Right lobe of liver (tissue), 6 donors: ENCODE measurements around the gene ALDH5A1. TPM values are rescaled to one million over a fixed set of nuclear protein-coding genes. Genes with fewer than 3 reads are reported as not detected.

Experiments
- ATAC-seq, 4 donors: fragments of 200-7000 bp; cut with Tn5 transposase; one replicate each; pipeline ENCODE4 v1.9.1; 2020; ENCODE audit warnings: mild to moderate bottlenecking in 4 of 4, moderate library complexity in 4 of 4
- DNase-seq, 3 donors: peaks; one replicate each; pipeline ENCODE4 v3.0.0-alpha.2; 2020
- H3K27ac ChIP-seq, 3 donors: fragments of 200-600 bp; one replicate each; pipeline ENCODE4 v1.8.0; 2022
- H3K27me3 ChIP-seq, 2 donors: fragments of 200-600 bp; one replicate each; pipeline ENCODE4 v1.8.0; 2022
- H3K36me3 ChIP-seq, 4 donors: fragments of 200-600 bp; sonication (generic) in 1 of 4; one replicate each; pipeline versions ENCODE4 v1.5.1 to v1.8.0; 2017 to 2022; ENCODE audit warnings: control low read depth in 1 of 4
- H3K4me1 ChIP-seq, 4 donors: fragments of 200-600 bp; sonication (generic) in 1 of 4; one replicate each; pipeline versions ENCODE4 v1.5.1 to v1.8.0; 2017 to 2022; ENCODE audit warnings: control low read depth in 1 of 4
- H3K4me3 ChIP-seq, 3 donors: fragments of 200-600 bp; one replicate each; pipeline ENCODE4 v1.8.0; 2022
- H3K9me3 ChIP-seq, 4 donors: fragments of 200-600 bp; sonication (generic) in 1 of 4; one replicate each; pipeline versions ENCODE4 v1.5.1 to v1.8.0; 2017 to 2022; ENCODE audit warnings: control low read depth in 1 of 4
- CTCF ChIP-seq, 4 donors: fragments of 200-600 bp in 3 of 4; fragments of 450-650 bp in 1 of 4; IDR thresholded peaks; one replicate each; pipeline versions ENCODE4 v1.5.1 to v1.8.0; 2016 to 2022; ENCODE audit warnings: antibody characterized with exemption in 4 of 4, mild to moderate bottlenecking in 2 of 4
- POLR2A ChIP-seq: fragments of 450-650 bp; IDR thresholded peaks from one replicate; pipeline ENCODE4 v1.6.1; 2017; ENCODE audit warnings: antibody characterized with exemption, mild to moderate bottlenecking
- WGBS: methylation state at CpG from one replicate; pipeline ENCODE4 v1.1.6; 2018; ENCODE audit warnings: low coverage, low lambda C conversion rate; ENCODE audit not compliant: insufficient coverage; ENCODE audit errors: missing lambda C conversion rate; 5-methylcytosine and 5-hydroxymethylcytosine counted together
- intact Hi-C, 2 donors: fragments of 100-400 bp; cut with DNase I; formaldehyde crosslinking; loops; one replicate each; pipeline versions ENCODE4 v1.11.2 to v1.14.1; 2022
- total RNA-seq, 6 experiments: library from RNA; depleted of rRNA in 2 of 6; stranded (reverse); fragments of >200 nt in 2 of 6; fragmentation: NEBNext Ultra II Directional in 3 of 6; extraction: Animal tissue kit (Norgen Biotek cat#: 25700) in 3 of 6; gene quantifications; one replicate each; pipeline versions ENCODE4 v1.1.0 to v1.2.4, GENCODE V29; 2016 to 2023
- donor health status: DM: no; HTN: yes; CAD: no.
- donor health status: DM: no; HTN: no; CAD: no.
- donor health status: DM: no; HTN: no; CAD: no.
- donor health status: DM: no; HTN: yes; CAD: no.
- donor health status: DM: no; HTN: yes; CAD: no.

Gene ALDH5A1
- total RNA-seq, 6 experiments from 2014 or later, result 24.2 to 71.0 (median 47.2) TPM

DNA sequence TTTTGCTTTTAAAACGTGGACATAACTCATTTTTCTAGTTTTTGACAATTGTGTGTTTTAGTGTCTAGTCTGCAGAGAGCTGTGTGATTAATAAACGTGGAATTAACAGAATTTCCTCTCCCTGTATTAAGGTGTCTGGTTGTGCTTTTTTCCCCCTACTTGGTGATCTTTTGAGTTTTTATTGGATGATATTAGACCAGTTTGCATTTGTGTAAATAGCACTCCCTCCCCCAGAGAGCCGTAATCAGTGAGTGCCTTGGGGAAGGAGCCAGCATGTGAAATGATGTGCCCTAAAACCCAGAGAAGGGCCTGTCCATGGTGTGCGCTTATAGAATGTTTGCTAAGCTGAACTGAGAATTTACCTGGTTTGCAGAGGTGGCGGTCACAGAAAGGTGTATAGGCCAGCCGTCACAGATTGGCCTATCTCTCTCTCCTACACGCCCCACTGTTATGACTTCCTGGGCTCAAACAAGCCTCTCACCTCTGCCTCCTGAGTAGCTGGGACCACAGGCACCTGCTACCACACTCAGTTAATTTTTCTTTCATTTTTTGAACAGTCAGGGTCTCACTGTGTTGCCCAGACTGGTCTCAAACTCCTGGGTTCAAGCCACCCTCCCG lies 42.4 kb downstream of the ALDH5A1 start:
- WGBS, result 81% methylated on average over 7 of the region's 8 CpGs
- intact Hi-C loops, result no loop called here
- Histone ChIP-seq H3K4me1 (no peaks in the 10 kb centered on the region), H3K36me3 (peaks cover 0 to 17% (median 7%) of the 10 kb centered on the region in 4 donors), H3K4me3 (no peak overlapping the region), H3K27me3 (no peaks in the 10 kb centered on the region), H3K27ac (no peak overlapping the region), H3K9me3 (no peaks in the 10 kb centered on the region)
- ATAC-seq (no peak), DNase-seq (no peak)
- TF ChIP-seq CTCF (IDR thresholded peaks at IDR 0.05) (no peak), POLR2A (no peak)

DNA sequence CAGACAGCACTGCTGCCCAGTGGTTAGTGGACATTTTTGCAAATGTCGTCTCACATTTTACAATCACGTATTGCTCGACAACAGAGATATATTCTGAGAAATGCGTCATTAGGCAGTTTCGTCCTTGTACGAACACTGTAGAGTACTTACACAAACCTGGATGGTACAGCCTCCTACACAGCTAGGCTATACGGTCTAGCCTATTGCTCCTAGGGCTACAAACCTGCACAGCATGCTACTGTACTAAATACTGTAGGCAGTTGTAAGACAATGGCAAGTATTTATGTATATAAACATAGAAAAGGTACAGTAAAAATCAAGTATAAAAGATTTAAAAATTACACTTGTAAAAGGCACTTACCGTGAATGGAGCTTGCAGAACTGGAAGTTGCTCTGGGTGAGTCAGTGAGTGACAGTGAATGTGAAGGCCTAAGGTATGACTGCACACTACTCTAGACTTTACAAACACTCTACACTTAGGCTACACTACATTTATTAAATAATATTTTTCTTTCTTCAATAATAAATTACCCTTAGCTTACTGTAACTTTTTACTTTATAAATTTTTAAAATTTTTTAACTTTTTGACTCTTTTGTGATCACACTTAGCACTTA lies 43.1 kb downstream of the ALDH5A1 start:
- Histone ChIP-seq H3K27me3 (no peaks in the 10 kb centered on the region), H3K36me3 (peaks cover 0 to 14% (median 7%) of the 10 kb centered on the region in 4 donors), H3K27ac (no peak overlapping the region), H3K4me1 (no peaks in the 10 kb centered on the region), H3K9me3 (no peaks in the 10 kb centered on the region), H3K4me3 (no peak overlapping the region)
- ATAC-seq, result no peak
- TF ChIP-seq POLR2A (no peak), CTCF (IDR thresholded peaks at IDR 0.05) (no peak)
- intact Hi-C loops, result no loop called here
- WGBS, result 94% methylated on average over 8 of the region's 8 CpGs
- no peak for DNase-seq

GRCh38 chr6:24539416-24539815 lies 44.6 kb downstream of the ALDH5A1 start:
- intact Hi-C loops, result no loop called here
- WGBS, result 79% methylated on average over 8 of the region's 8 CpGs
- TF ChIP-seq POLR2A, result no peak
- no peak for TF ChIP-seq CTCF (IDR thresholded peaks at IDR 0.05)

GRCh38 chr6:24540197-24540596 lies 45.4 kb downstream of the ALDH5A1 start:
- WGBS, result 100% methylated on average over 2 of the region's 3 CpGs
- intact Hi-C loops, result no loop called here
- DNase-seq, result no peak
- no peak for ATAC-seq
- H3K27me3 ChIP-seq, result no peaks in the 10 kb centered on the region
- no peak overlapping the region for H3K27ac ChIP-seq
- H3K36me3 ChIP-seq, result no peaks in the 10 kb centered on the region
- H3K4me1 ChIP-seq, result no peaks in the 10 kb centered on the region
- no peaks in the 10 kb centered on the region for H3K9me3 ChIP-seq
- H3K4me3 ChIP-seq, result no peak overlapping the region
- TF ChIP-seq POLR2A (no peak), CTCF (IDR thresholded peaks at IDR 0.05) (no peak)

More at GRCh38 chr6:24539416-24539815, 44.6 kb downstream of the ALDH5A1 start:
- no peaks in the 10 kb centered on the region for H3K27me3 ChIP-seq
- no peak for DNase-seq
- H3K4me1 ChIP-seq, result no peaks in the 10 kb centered on the region
- peaks cover 0 to 6% (median 0%) of the 10 kb centered on the region in 4 donors for H3K36me3 ChIP-seq
- no peak for ATAC-seq
- H3K9me3 ChIP-seq, result no peaks in the 10 kb centered on the region
- H3K4me3 ChIP-seq, result no peak overlapping the region
- H3K27ac ChIP-seq, result no peak overlapping the region
